H1 (cell line): ENCODE results near the gene OR4K1.

Experiments
- POLR2A ChIP-seq, 2 experiments: IDR thresholded peaks; 1 replicate in 1 of 2; 2 replicates in 1 of 2; pipeline ENCODE4 v1.6.1; 2011; ENCODE audit warnings: low read depth in 2 of 2, low read length in 2 of 2, mild to moderate bottlenecking in 2 of 2; ENCODE audit errors: control extremely low read depth in 1 of 2
- POLR2AphosphoS5 ChIP-seq: IDR thresholded peaks from 2 replicates; pipeline ENCODE4 v1.6.1; 2011; ENCODE audit warnings: low read depth, low read length
- TF ChIP-seq, protein P1 (sequence below), 3 experiments: IDR thresholded peaks; 1 replicate in 2 of 3; 2 replicates in 1 of 3; pipeline versions ENCODE4 v1.5.1 to v1.6.1; 2011; ENCODE audit warnings: low read length in 3 of 3, mild to moderate bottlenecking in 3 of 3, inconsistent platforms in 2 of 3, low read depth in 1 of 3, moderate library complexity in 1 of 3; ENCODE audit not compliant: insufficient read depth in 1 of 3; ENCODE audit errors: control extremely low read depth in 1 of 3

DNA sequence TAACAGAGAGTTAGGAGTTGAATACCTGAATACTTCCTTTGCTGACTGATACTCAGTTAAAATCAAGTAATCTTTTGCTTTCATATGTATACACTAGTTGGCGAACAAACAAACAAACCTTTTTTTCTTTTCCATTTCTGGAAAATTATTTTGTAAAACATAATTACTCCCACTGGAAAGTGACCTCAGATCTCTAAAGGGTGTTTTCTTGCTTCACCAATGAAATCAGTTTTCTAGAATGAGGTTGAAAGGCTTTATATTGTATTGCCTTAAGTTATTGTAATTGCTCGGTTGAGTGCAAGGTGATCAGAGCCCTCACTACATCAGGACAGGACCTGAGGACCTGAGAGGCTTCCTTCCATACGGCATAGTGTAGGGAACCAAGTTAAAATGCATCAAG lies at the start of gene OR4K1:
- TF ChIP-seq POLR2A (IDR thresholded peaks at IDR 0.05; ENCODE audit: control extremely low read depth in 1 of 2, low read depth in 2 of 2, low read length in 2 of 2) (no peak), POLR2AphosphoS5 (no peak)
- TF ChIP-seq, protein P1, sequence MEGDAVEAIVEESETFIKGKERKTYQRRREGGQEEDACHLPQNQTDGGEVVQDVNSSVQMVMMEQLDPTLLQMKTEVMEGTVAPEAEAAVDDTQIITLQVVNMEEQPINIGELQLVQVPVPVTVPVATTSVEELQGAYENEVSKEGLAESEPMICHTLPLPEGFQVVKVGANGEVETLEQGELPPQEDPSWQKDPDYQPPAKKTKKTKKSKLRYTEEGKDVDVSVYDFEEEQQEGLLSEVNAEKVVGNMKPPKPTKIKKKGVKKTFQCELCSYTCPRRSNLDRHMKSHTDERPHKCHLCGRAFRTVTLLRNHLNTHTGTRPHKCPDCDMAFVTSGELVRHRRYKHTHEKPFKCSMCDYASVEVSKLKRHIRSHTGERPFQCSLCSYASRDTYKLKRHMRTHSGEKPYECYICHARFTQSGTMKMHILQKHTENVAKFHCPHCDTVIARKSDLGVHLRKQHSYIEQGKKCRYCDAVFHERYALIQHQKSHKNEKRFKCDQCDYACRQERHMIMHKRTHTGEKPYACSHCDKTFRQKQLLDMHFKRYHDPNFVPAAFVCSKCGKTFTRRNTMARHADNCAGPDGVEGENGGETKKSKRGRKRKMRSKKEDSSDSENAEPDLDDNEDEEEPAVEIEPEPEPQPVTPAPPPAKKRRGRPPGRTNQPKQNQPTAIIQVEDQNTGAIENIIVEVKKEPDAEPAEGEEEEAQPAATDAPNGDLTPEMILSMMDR (IDR thresholded peaks at IDR 0.05; ENCODE audit: control extremely low read depth in 1 of 3, insufficient read depth in 1 of 3, low read depth in 1 of 3, low read length in 3 of 3): no peak
